Psoas muscle (tissue), 8 donors: Measurements from ENCODE around the gene LHFPL4. TPM values are rescaled to one million over a fixed set of nuclear protein-coding genes. Genes with fewer than 3 reads are reported as not detected.

ENCODE experiments used
- ATAC-seq, 4 donors: fragments of 200-7000 bp; cut with Tn5 transposase; one replicate each; pipeline ENCODE4 v1.9.1; 2020; ENCODE audit warnings: moderate library complexity in 3 of 4, mild to moderate bottlenecking in 2 of 4
- DNase-seq, 2 donors: peaks; one replicate each; pipeline ENCODE4 v3.0.0-alpha.2; 2020
- H3K27ac ChIP-seq: fragments of 200-600 bp; one replicate; pipeline ENCODE4 v1.8.0; 2022
- H3K27me3 ChIP-seq, 3 donors: fragments of 200-600 bp in 1 of 3; one replicate each; pipeline versions ENCODE4 v1.6.1 to v1.8.0; 2013 to 2022; ENCODE audit warnings: low read length in 2 of 3, mild to moderate bottlenecking in 2 of 3, moderate library complexity in 1 of 3; ENCODE audit not compliant: insufficient read depth in 3 of 3
- H3K36me3 ChIP-seq, 2 donors: fragments of 200-600 bp in 1 of 2; one replicate each; pipeline versions ENCODE4 v1.6.1 to v1.8.0; 2013 to 2022; ENCODE audit warnings: low read depth in 1 of 2, mild to moderate bottlenecking in 1 of 2, moderate library complexity in 1 of 2; ENCODE audit not compliant: insufficient read depth in 1 of 2
- H3K4me1 ChIP-seq: fragments of 200-600 bp; one replicate; pipeline ENCODE4 v1.8.0; 2022
- H3K4me3 ChIP-seq: fragments of 200-600 bp; one replicate; pipeline ENCODE4 v1.8.0; 2022; ENCODE audit warnings: mild to moderate bottlenecking
- H3K9me3 ChIP-seq: fragments of 200-600 bp; one replicate; pipeline ENCODE4 v1.8.0; 2022
- CTCF ChIP-seq: fragments of 200-600 bp; IDR thresholded peaks from one replicate; pipeline ENCODE4 v1.8.0; 2022; ENCODE audit warnings: antibody characterized with exemption
- WGBS, 3 donors: extraction: QIAGEN DNeasy Blood & Tissue Kit; methylation state at CpG; one replicate each; pipeline versions ENCODE4 v1.1.6 to v1.1.7; 2013; 5-methylcytosine and 5-hydroxymethylcytosine counted together
- intact Hi-C, 2 donors: fragments of 100-400 bp; cut with DNase I; formaldehyde crosslinking; loops; one replicate each; pipeline versions ENCODE4 v1.11.0 to v1.14.2; 2022
- polyA plus RNA-seq, 3 donors: library from polyadenylated mRNA; stranded (reverse); fragments of 200-250 nt; gene quantifications; one replicate each; pipeline ENCODE4 v1.2.3, GENCODE V29; 2013
- total RNA-seq, 4 donors: library from RNA; stranded (reverse); fragmentation: NEBNext Ultra II Directional in 2 of 4; extraction: Animal tissue kit (Norgen Biotek cat#: 25700) in 2 of 4; gene quantifications; one replicate each; pipeline versions ENCODE4 v1.2.1 to v1.2.4, GENCODE V29; 2021 to 2023
- donor health status: healthy with polysubstance abuse.
- donor health status: DM: no; HTN: no; CAD: no; lungs with moderate emphysema.
- donor health status: Bipolar disorder and iron deficiency.
- donor health status: healthy.
- donor health status: DM: yes; HTN: yes; CAD: no.
- donor health status: DM: no; HTN: no; CAD: no.
- donor health status: DM: no; HTN: no; CAD: no.
- donor health status: DM: yes; HTN: yes; CAD: no.

Gene LHFPL4
- total and polyA plus RNA-seq, 7 donors: 0.01 TPM; not detected in 6

GRCh38 chr3:9548991-9549390 lies 4.6 kb downstream of the LHFPL4 start:
- 78 to 79% (median 79%) methylated on average over 5 of the region's 5 CpGs for WGBS, 3 donors
- intact Hi-C loops: no loop called here
- Histone ChIP-seq H3K9me3 (no peaks in the 10 kb centered on the region), H3K27me3 (peaks cover 0 to 49% (median 16%) of the 10 kb centered on the region in 3 donors), H3K4me3 (no peak overlapping the region), H3K27ac (no peak overlapping the region), H3K36me3 (no peaks in the 10 kb centered on the region), H3K4me1 (no peaks in the 10 kb centered on the region)
- ATAC-seq: no peak
- no peak for DNase-seq
- no peak for TF ChIP-seq CTCF

- Histone ChIP-seq H3K27me3 (peaks cover 0 to 7% (median 0%) of the 10 kb centered on the region in 3 donors), H3K9me3 (no peaks in the 10 kb centered on the region), H3K4me1 (no peaks in the 10 kb centered on the region), H3K4me3 (no peak overlapping the region), H3K36me3 (no peaks in the 10 kb centered on the region), H3K27ac (no peak overlapping the region)
- 82 to 94% (median 85%) methylated on average over 3 of the region's 3 CpGs for WGBS, 3 donors
- intact Hi-C loops: no loop called here
- TF ChIP-seq CTCF: no peak
- DNase-seq: no peak
- no peak for ATAC-seq
Measured at GRCh38 chr3:9542182-9542581, 11.4 kb downstream of the LHFPL4 start.

GRCh38 chr3:9536212-9536611 lies 17.4 kb downstream of the LHFPL4 start:
- Histone ChIP-seq H3K4me1 (no peaks in the 10 kb centered on the region), H3K27me3 (peaks cover 0 to 10% (median 0%) of the 10 kb centered on the region in 3 donors), H3K9me3 (no peaks in the 10 kb centered on the region), H3K4me3 (no peak overlapping the region), H3K36me3 (no peaks in the 10 kb centered on the region), H3K27ac (no peak overlapping the region)
- ATAC-seq (no peak), DNase-seq (no peak)
- no peak for TF ChIP-seq CTCF
- intact Hi-C loops: no loop called here

GRCh38 chr3:9534429-9534828 lies 19.2 kb downstream of the LHFPL4 start:
- TF ChIP-seq CTCF: no peak
- WGBS, 3 donors: 67 to 72% (median 68%) methylated on average over 3 of the region's 3 CpGs
- no peak for DNase-seq
- H3K4me1 ChIP-seq: no peaks in the 10 kb centered on the region
- H3K4me3 ChIP-seq: no peak overlapping the region
- H3K27me3 ChIP-seq: peaks cover 0 to 10% (median 4%) of the 10 kb centered on the region in 3 donors
- no peak for ATAC-seq
- intact Hi-C loops: no loop called here
- H3K27ac ChIP-seq: no peak overlapping the region
- H3K9me3 ChIP-seq: no peaks in the 10 kb centered on the region
- no peaks in the 10 kb centered on the region for H3K36me3 ChIP-seq

- TF ChIP-seq CTCF: no peak
- intact Hi-C loops: no loop called here
- WGBS, 3 donors: 68 to 79% (median 71%) methylated on average over 2 of the region's 2 CpGs
Measured at GRCh38 chr3:9525078-9525477, 28.5 kb downstream of the LHFPL4 start.

More at GRCh38 chr3:9525078-9525477, 28.5 kb downstream of the LHFPL4 start:
- Histone ChIP-seq H3K27ac (no peak overlapping the region), H3K4me1 (no peaks in the 10 kb centered on the region), H3K27me3 (peaks cover 0 to 3% (median 0%) of the 10 kb centered on the region in 3 donors), H3K4me3 (no peak overlapping the region), H3K9me3 (no peaks in the 10 kb centered on the region), H3K36me3 (no peaks in the 10 kb centered on the region)
- ATAC-seq (no peak), DNase-seq (no peak)
